GM12878 (cell line): ENCODE results near the gene BRD9. TPM values are rescaled to one million over a fixed set of nuclear protein-coding genes. Genes with fewer than 3 reads are reported as not detected.

Experiments
- ATAC-seq: fragments of 200-7000 bp; cut with Tn5 transposase; 3 replicates; pipeline ENCODE4 v1.9.1; 2020; ENCODE audit warnings: mild to moderate bottlenecking, moderate library complexity
- BruUV-seq: library from RNA; stranded (reverse); fragments of 400-500 nt; replicated peaks from 2 replicates; lab custom pipeline; 2021; lab: Mats Ljungman, UMichigan
- CTCF ChIA-PET: fragments of 300-600 bp; sonication (Branson Sonifier 250); formaldehyde crosslinking; extraction: SDS; loops from one replicate; lab custom pipeline; 2021; ENCODE audit warnings: inconsistent platforms; lab: Yijun Ruan, JAX
- POLR2A ChIA-PET: fragments of 350-600 bp; formaldehyde crosslinking; extraction: SDS; loops from one replicate; lab custom pipeline; 2021; ENCODE audit warnings: inconsistent platforms; lab: Charles Lee
- RAD21 ChIA-PET: fragments of 300-600 bp; sonication (Branson Sonifier 250); formaldehyde crosslinking; loops from one replicate; lab custom pipeline; 2023; ENCODE audit warnings: antibody characterized with exemption; ENCODE audit not compliant: unreplicated experiment; lab: Charles Lee
- SMC1A ChIA-PET: fragments of 300-600 bp; sonication (Branson Sonifier 250); formaldehyde crosslinking; loops from one replicate; lab custom pipeline; 2023; ENCODE audit not compliant: unreplicated experiment, uncharacterized antibody; lab: Charles Lee
- DNase-seq: peaks from one replicate; pipeline ENCODE4 v3.0.0-alpha.2; 2011; ENCODE audit warnings: low read depth, low spot score
- FAIRE-seq: peaks from 3 replicates; lab custom pipeline; 2011; peaks lifted over from hg19 to GRCh38; lab: Jason Lieb, UNC
- H2AFZ ChIP-seq: 2 replicates; pipeline ENCODE4 v1.6.0; 2011; ENCODE audit warnings: low read depth, low read length, control low read depth; ENCODE audit not compliant: control insufficient read depth
- H3K27ac ChIP-seq: 2 replicates; pipeline ENCODE4 v1.5.1; 2011; ENCODE audit warnings: control low read depth; ENCODE audit not compliant: control insufficient read depth, insufficient read depth
- H3K27me3 ChIP-seq, 2 experiments: replicated peaks in 1 of 2; 2 replicates each; pipeline versions ENCODE4 v1.6.0 to v1.6.1; 2011; ENCODE audit warnings: low read length in 1 of 2; ENCODE audit not compliant: control insufficient read depth in 2 of 2, insufficient read depth in 2 of 2
- H3K36me3 ChIP-seq, 2 experiments: 2 replicates each; pipeline ENCODE4 v1.5.1; 2011; ENCODE audit warnings: low read length in 1 of 2; ENCODE audit not compliant: control insufficient read depth in 2 of 2, insufficient read depth in 2 of 2
- H3K4me1 ChIP-seq: 2 replicates; pipeline ENCODE4 v1.6.1; 2011; ENCODE audit warnings: mild to moderate bottlenecking, low read length, moderate library complexity, mixed read lengths; ENCODE audit not compliant: control insufficient read depth, insufficient read depth
- H3K4me2 ChIP-seq: 2 replicates; pipeline ENCODE4 v1.6.0; 2011; ENCODE audit warnings: control low read depth; ENCODE audit not compliant: control insufficient read depth, insufficient read depth
- H3K4me3 ChIP-seq: fragments of 200-600 bp; sonication (generic); 2 replicates; pipeline ENCODE4 v1.5.1; 2016
- H3K79me2 ChIP-seq: 2 replicates; pipeline ENCODE4 v1.6.0; 2011; ENCODE audit warnings: low read length; ENCODE audit not compliant: control insufficient read depth, insufficient read depth
- H3K9ac ChIP-seq: 2 replicates; pipeline ENCODE4 v1.8.0; 2011; ENCODE audit warnings: low read length, control low read depth, mixed read lengths; ENCODE audit not compliant: control insufficient read depth, insufficient read depth
- H3K9me3 ChIP-seq: replicated peaks from 3 replicates; pipeline ENCODE4 v1.5.1; 2011; ENCODE audit warnings: mild to moderate bottlenecking, low read length; ENCODE audit not compliant: control insufficient read depth, insufficient read depth
- H4K20me1 ChIP-seq: 2 replicates; pipeline ENCODE4 v1.6.0; 2011; ENCODE audit not compliant: control insufficient read depth, insufficient read depth
- BMI1 ChIP-seq: fragments of 450-650 bp; IDR thresholded peaks from 2 replicates; pipeline ENCODE4 v1.6.1; 2016; ENCODE audit warnings: mild to moderate bottlenecking, moderate library complexity, borderline replicate concordance
- CBX5 ChIP-seq: sonication (generic); IDR thresholded peaks from 2 replicates; pipeline ENCODE4 v1.6.1; 2016; ENCODE audit warnings: low read depth, moderate library complexity, mild to moderate bottlenecking, inconsistent platforms
- ESRRA ChIP-seq: IDR thresholded peaks from 2 replicates; pipeline ENCODE4 v1.6.1; 2012; ENCODE audit warnings: mild to moderate bottlenecking, low read length, improper control_type of control experiment
- ETV6 ChIP-seq, 2 experiments: fragments of 450-650 bp in 1 of 2; IDR thresholded peaks in 1 of 2; conservative IDR thresholded peaks in 1 of 2; 2 replicates each; pipeline ENCODE4 v1.6.1; 2014; ENCODE audit warnings: antibody characterized with exemption in 1 of 2, borderline replicate concordance in 1 of 2, low read depth in 1 of 2, mild to moderate bottlenecking in 1 of 2, moderate library complexity in 1 of 2
- MYC ChIP-seq: IDR thresholded peaks from 2 replicates; pipeline ENCODE4 v1.6.1; 2011; ENCODE audit warnings: mild to moderate bottlenecking, low read length, moderate library complexity, inconsistent platforms; ENCODE audit not compliant: insufficient read depth, insufficient replicate concordance, insufficient read length, severe bottlenecking
- NFYA ChIP-seq: IDR thresholded peaks from 2 replicates; pipeline ENCODE4 v1.6.1; 2011; ENCODE audit warnings: low read depth, mild to moderate bottlenecking, low read length, improper control_type of control experiment, borderline replicate concordance
- POLR2A ChIP-seq: IDR thresholded peaks from 2 replicates; pipeline ENCODE4 v1.6.1; 2011; ENCODE audit warnings: low read depth, mild to moderate bottlenecking, low read length
- SIN3A ChIP-seq: IDR thresholded peaks from 2 replicates; pipeline ENCODE4 v1.6.1; 2012; ENCODE audit warnings: low read depth, low read length, improper control_type of control experiment
- SMARCA5 ChIP-seq: fragments of 450-650 bp; IDR thresholded peaks from 2 replicates; pipeline ENCODE4 v1.6.1; 2017; ENCODE audit warnings: mild to moderate bottlenecking
- SPI1 ChIP-seq: IDR thresholded peaks from 2 replicates; pipeline ENCODE4 v1.6.1; 2011; ENCODE audit warnings: low read depth, mild to moderate bottlenecking, low read length, moderate library complexity, borderline replicate concordance; ENCODE audit not compliant: insufficient read depth
- ZSCAN29 ChIP-seq: fragments of 450-650 bp; IDR thresholded peaks from 2 replicates; pipeline ENCODE4 v1.6.1; 2017; ENCODE audit warnings: mild to moderate bottlenecking, moderate library complexity
- WGBS: methylation state at CpG from one replicate; pipeline ENCODE4 v1.1.6; 2016; ENCODE audit warnings: low lambda C conversion rate; ENCODE audit not compliant: insufficient replicate concordance, insufficient coverage; ENCODE audit errors: missing lambda C conversion rate; 5-methylcytosine and 5-hydroxymethylcytosine counted together
- in situ Hi-C: fragments of 300-500 bp; cut with MboI; formaldehyde crosslinking; loops from 9 replicates; pipeline ENCODE4 v1.14.3; 2018; ENCODE audit warnings: mixed read lengths
- intact Hi-C: fragments of 100-400 bp; cut with micrococcal nuclease; formaldehyde crosslinking; loops from one replicate; pipeline ENCODE4 v1.14.2; 2022; ENCODE audit not compliant: unreplicated experiment
- polyA plus RNA-seq, 11 experiments: library from polyadenylated mRNA; depleted of rRNA in 4 of 11; unstranded in 6 of 11; stranded (reverse) in 5 of 11; fragments of >200 nt; fragmentation: Nextera tagmentation in 4 of 11; fragmentation: Illumina TruSeq in 1 of 11; extraction: Ambion mirVana in 4 of 11; extraction: Trizol in 1 of 11; gene quantifications; 1 replicate in 1 of 11; 2 replicates in 10 of 11; pipeline versions ENCODE4 v1.2.1 to v1.2.3, GENCODE V29; 2011 to 2016; ENCODE audit warnings: inconsistent platforms in 2 of 11, missing spikeins in 2 of 11, low read depth in 1 of 11
- total RNA-seq, 4 experiments: library from RNA; depleted of rRNA in 3 of 4; stranded (reverse); fragments of >200 nt in 3 of 4; fragmentation: Illumina TruSeq in 1 of 4; extraction: Trizol in 1 of 4; gene quantifications; 2 replicates each; pipeline versions ENCODE4 v1.2.1 to v1.2.3, GENCODE V29; 2013 to 2021
- TF ChIP-seq, protein P1 (sequence below): fragments of 450-650 bp; IDR thresholded peaks from 2 replicates; pipeline ENCODE4 v1.6.1; 2014; ENCODE audit warnings: mild to moderate bottlenecking
- TF ChIP-seq, protein P2 (sequence below): fragments of 450-650 bp; IDR thresholded peaks from 2 replicates; pipeline ENCODE4 v1.6.1; 2017; ENCODE audit warnings: borderline replicate concordance
- TF ChIP-seq, protein P3 (sequence below): IDR thresholded peaks from 2 replicates; pipeline ENCODE4 v1.6.1; 2011; ENCODE audit warnings: mild to moderate bottlenecking, low read depth, low read length, moderate library complexity; ENCODE audit not compliant: insufficient replicate concordance

BRD9 gene
- total and polyA plus RNA-seq, 10 of the 15 experiments (the other 5 are each of a cell fraction or from before 2014, with no cell fraction given), result 2.0 to 48.6 (median 32.4) TPM

DNA sequence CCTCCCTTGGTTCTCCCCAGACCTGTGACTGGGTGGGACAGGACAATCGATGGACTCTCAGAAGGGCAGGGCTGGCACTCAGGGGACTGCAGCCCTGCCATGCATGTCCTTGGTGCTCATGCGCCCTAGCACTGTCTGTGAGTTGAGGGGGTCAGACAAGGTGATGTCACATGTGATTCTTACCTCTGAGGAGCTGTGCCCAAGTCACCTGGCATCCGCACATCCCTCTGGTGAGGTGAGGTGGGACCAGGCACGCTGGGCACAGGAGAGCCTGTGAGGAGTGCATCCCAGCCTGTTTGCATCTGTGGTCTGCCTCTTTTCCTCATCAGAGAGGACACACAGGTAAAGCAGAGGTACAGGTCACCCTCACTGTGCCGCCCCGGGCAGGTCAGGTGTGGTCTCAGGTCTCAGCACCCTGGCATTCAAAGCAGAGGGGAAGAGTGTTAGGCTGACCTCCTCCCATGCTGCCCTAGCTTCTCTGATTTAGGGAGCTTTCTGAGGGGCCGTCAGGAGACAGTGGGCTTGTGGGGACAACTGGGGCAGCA, 14.8 kb upstream of the BRD9 start:
- FAIRE-seq (no peak), ATAC-seq (no peak), DNase-seq (no peak)
- no peak overlapping the region for H3K9ac ChIP-seq
- in situ Hi-C loops (no loop called here), intact Hi-C loops (no loop called here)
- no peaks in the 10 kb centered on the region for H3K4me1 ChIP-seq
- WGBS, result 97% methylated on average over 7 of the region's 7 CpGs
- ChIA-PET RAD21 (no interaction called here), CTCF (no interaction called here), POLR2A (no interaction called here), SMC1A (no interaction called here)
- no peak overlapping the region for H3K27ac ChIP-seq
- H3K4me2 ChIP-seq, result no peak overlapping the region
- H4K20me1 ChIP-seq, result no peaks in the 10 kb centered on the region
- H3K4me3 ChIP-seq, result no peak overlapping the region
- peaks cover 13 to 16% of the 10 kb centered on the region in 2 experiments; a peak in 3 of 4 replicates for H3K36me3 ChIP-seq
- BruUV-seq, result no TSS peak
- H3K27me3 ChIP-seq, result no peaks in the 10 kb centered on the region
- H3K9me3 ChIP-seq, result no peaks in the 10 kb centered on the region
- no peaks in the 10 kb centered on the region for H3K79me2 ChIP-seq
- H2AFZ ChIP-seq, result no peak overlapping the region
- TF ChIP-seq ETV6 (conservative IDR thresholded peaks at IDR 0.05 in 1 of 2, IDR thresholded peaks at IDR 0.05 in 1 of 2; ENCODE audit: borderline replicate concordance in 1 of 2, low read depth in 1 of 2), result no peak
- no peak for TF ChIP-seq NFYA
- TF ChIP-seq POLR2A, result peak; percentile 17; the same call in 1 of the 2 replicates

DNA sequence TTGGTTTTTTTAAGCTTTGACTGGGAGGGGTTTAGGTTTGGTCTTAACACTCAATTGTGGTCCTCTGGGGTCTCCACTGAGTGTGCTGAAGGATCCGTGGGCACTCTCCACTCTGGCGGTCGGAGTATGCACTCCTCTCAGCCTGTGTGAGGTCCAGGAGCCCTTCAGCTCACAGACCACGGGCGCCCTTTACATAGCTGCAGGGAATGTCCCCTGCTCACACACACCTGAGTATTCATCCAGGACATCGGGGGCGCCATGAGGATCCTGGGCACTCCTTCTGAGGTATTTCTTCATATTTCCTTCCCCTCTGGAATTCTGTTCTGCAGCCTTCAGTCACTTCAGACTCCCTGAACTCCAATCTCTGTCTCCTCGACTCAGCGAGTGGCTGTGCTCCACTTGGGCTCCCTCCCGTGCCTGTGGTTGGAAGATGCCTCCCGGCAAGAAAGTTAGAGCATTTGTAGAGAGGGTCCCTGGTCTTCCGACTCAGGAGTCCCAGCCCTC, 12.6 kb upstream of the BRD9 start:
- Histone ChIP-seq H3K36me3 (peaks cover 12 to 19% of the 10 kb centered on the region in 2 experiments; a peak in 3 of 4 replicates), H2AFZ (no peak overlapping the region), H3K9me3 (no peaks in the 10 kb centered on the region), H3K4me2 (no peak overlapping the region), H4K20me1 (no peaks in the 10 kb centered on the region), H3K4me3 (no peak overlapping the region), H3K79me2 (no peaks in the 10 kb centered on the region), H3K27me3 (no peaks in the 10 kb centered on the region), H3K27ac (no peak overlapping the region), H3K9ac (no peak overlapping the region), H3K4me1 (no peaks in the 10 kb centered on the region)
- no peak for FAIRE-seq
- ATAC-seq, result no peak
- no peak for DNase-seq
- POLR2A ChIA-PET, result no interaction called here
- intact Hi-C loops, result no loop called here
- WGBS, result 92% methylated on average over 12 of the region's 12 CpGs
- CTCF ChIA-PET, result interaction anchor here (0.7 to 1.0 kb wide), 4 partner anchors 10 to 262 kb away, joined by 3 to 4 read pairs (median 3); no protein-coding TSS in a partner anchor
- no TSS peak for BruUV-seq
- SMC1A ChIA-PET, result no interaction called here
- in situ Hi-C loops, result no loop called here
- RAD21 ChIA-PET, result no interaction called here
- TF ChIP-seq BMI1 (no peak), ESRRA (no peak), SMARCA5 (no peak), ZSCAN29 (no peak), CBX5 (no peak), SIN3A (no peak), MYC (no peak), SPI1 (no peak)
- TF ChIP-seq, protein P1, sequence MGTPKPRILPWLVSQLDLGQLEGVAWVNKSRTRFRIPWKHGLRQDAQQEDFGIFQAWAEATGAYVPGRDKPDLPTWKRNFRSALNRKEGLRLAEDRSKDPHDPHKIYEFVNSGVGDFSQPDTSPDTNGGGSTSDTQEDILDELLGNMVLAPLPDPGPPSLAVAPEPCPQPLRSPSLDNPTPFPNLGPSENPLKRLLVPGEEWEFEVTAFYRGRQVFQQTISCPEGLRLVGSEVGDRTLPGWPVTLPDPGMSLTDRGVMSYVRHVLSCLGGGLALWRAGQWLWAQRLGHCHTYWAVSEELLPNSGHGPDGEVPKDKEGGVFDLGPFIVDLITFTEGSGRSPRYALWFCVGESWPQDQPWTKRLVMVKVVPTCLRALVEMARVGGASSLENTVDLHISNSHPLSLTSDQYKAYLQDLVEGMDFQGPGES, result no peak
- TF ChIP-seq, protein P2, sequence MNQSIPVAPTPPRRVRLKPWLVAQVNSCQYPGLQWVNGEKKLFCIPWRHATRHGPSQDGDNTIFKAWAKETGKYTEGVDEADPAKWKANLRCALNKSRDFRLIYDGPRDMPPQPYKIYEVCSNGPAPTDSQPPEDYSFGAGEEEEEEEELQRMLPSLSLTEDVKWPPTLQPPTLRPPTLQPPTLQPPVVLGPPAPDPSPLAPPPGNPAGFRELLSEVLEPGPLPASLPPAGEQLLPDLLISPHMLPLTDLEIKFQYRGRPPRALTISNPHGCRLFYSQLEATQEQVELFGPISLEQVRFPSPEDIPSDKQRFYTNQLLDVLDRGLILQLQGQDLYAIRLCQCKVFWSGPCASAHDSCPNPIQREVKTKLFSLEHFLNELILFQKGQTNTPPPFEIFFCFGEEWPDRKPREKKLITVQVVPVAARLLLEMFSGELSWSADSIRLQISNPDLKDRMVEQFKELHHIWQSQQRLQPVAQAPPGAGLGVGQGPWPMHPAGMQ, result no peak
- TF ChIP-seq, protein P3, sequence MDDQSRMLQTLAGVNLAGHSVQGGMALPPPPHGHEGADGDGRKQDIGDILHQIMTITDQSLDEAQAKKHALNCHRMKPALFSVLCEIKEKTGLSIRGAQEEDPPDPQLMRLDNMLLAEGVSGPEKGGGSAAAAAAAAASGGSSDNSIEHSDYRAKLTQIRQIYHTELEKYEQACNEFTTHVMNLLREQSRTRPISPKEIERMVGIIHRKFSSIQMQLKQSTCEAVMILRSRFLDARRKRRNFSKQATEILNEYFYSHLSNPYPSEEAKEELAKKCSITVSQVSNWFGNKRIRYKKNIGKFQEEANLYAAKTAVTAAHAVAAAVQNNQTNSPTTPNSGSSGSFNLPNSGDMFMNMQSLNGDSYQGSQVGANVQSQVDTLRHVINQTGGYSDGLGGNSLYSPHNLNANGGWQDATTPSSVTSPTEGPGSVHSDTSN, result no peak
